Measurements from ENCODE around the gene PRR36. TPM values are rescaled to one million over a fixed set of nuclear protein-coding genes. Genes with fewer than 3 reads are reported as not detected.

The PRR36 gene
- total RNA-seq, 2 experiments from 2014 or later = 0.25 to 0.30 TPM

DNA sequence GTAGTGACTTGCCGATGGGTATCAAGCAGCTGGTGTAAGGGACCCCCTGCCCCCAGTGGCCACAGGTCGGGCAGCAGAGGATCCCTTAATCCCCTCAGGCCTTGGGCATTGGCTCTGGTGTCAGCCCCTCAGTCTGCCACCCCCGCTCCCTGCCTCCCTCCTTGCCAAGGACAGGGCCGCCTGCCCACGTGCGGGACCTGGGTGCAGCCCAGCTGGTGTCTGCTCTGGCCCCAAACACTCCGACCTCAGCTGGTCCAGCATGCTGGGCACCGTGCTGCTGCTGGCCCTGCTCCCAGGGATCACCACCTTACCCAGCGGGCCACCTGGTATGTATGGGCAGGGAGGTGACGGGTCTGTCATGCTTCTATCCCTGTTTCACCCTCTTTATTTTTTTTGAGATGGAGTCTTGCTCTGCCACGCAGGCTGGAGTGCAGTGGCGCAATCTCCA lies 40.4 kb upstream of the PRR36 start, which contains the start of gene TGFBR3L:
TSS of gene TGFBR3L (plus strand) at position 233 of the 448 bp plus-strand sequence.
- TF ChIP-seq, protein P1, sequence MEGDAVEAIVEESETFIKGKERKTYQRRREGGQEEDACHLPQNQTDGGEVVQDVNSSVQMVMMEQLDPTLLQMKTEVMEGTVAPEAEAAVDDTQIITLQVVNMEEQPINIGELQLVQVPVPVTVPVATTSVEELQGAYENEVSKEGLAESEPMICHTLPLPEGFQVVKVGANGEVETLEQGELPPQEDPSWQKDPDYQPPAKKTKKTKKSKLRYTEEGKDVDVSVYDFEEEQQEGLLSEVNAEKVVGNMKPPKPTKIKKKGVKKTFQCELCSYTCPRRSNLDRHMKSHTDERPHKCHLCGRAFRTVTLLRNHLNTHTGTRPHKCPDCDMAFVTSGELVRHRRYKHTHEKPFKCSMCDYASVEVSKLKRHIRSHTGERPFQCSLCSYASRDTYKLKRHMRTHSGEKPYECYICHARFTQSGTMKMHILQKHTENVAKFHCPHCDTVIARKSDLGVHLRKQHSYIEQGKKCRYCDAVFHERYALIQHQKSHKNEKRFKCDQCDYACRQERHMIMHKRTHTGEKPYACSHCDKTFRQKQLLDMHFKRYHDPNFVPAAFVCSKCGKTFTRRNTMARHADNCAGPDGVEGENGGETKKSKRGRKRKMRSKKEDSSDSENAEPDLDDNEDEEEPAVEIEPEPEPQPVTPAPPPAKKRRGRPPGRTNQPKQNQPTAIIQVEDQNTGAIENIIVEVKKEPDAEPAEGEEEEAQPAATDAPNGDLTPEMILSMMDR (IDR thresholded peaks at IDR 0.05) = no peak
- Histone ChIP-seq H3K27me3 (ENCODE audit: control insufficient read depth in 1 of 2, insufficient read depth in 2 of 2, low read length in 2 of 2) (peaks cover 33 to 35% of the 10 kb centered on the region in 2 experiments), H3K27ac (ENCODE audit: low read depth in 1 of 2, low read length in 2 of 2) (no peak within 1 kb of the TSS), H3K4me3 (ENCODE audit: low read length) (no peak within 1 kb of the TSS), H3K4me1 (ENCODE audit: insufficient read depth, low read length) (peaks cover 39% of the 10 kb centered on the region), H3K36me3 (ENCODE audit: insufficient read depth, low read length) (peaks cover 31% of the 10 kb centered on the region), H3K9me3 (ENCODE audit: control insufficient read depth in 1 of 2, insufficient read depth in 1 of 2, low read length in 2 of 2) (peaks cover 0 to 9% of the 10 kb centered on the region in 2 experiments)
- Mint-ChIP-seq H3K27me3 (peaks cover 33% of the 10 kb centered on the region), H3K9me3 (no peaks in the 10 kb centered on the region), H3K27ac (peak within 1 kb of the TSS; percentile 46), H3K4me1 (ENCODE audit: low read depth) (peaks cover 18% of the 10 kb centered on the region), H3K36me3 (ENCODE audit: low read depth) (peaks cover 28% of the 10 kb centered on the region), H3K4me3 (peak within 1 kb of the TSS; percentile 48)
- CTCF ChIA-PET = no interaction called here
- intact Hi-C loops (cut with DNase I, micrococcal nuclease) = no loop called here
- POLR2A ChIA-PET = interaction anchor here (1.5 to 7.7 kb wide), 2 partner anchors 11 to 29 kb away, joined by 4 to 116 read pairs; partner anchors contain the start of genes MAP2K7 and TIMM44
- ATAC-seq (ENCODE audit: poor library complexity) (no peak), DNase-seq (peak in 1 of 14 experiments; percentile 34)

- Mint-ChIP-seq H3K36me3 (ENCODE audit: low read depth) (peaks cover 28% of the 10 kb centered on the region), H3K4me3 (no peak overlapping the region), H3K27ac (no peak overlapping the region), H3K4me1 (ENCODE audit: low read depth) (peaks cover 16% of the 10 kb centered on the region), H3K27me3 (peaks cover 30% of the 10 kb centered on the region), H3K9me3 (no peaks in the 10 kb centered on the region)
- no peak overlapping the region for H3K27ac ChIP-seq (ENCODE audit: low read depth in 1 of 2, low read length in 2 of 2)
- CTCF ChIA-PET = no interaction called here
- H3K9me3 ChIP-seq (ENCODE audit: control insufficient read depth in 1 of 2, insufficient read depth in 1 of 2, low read length in 2 of 2) = peaks cover 0 to 9% of the 10 kb centered on the region in 2 experiments
- H3K4me3 ChIP-seq (ENCODE audit: low read length) = no peak overlapping the region
- H3K27me3 ChIP-seq (ENCODE audit: control insufficient read depth in 1 of 2, insufficient read depth in 2 of 2, low read length in 2 of 2) = peaks cover 28 to 35% of the 10 kb centered on the region in 2 experiments
- no peak for ATAC-seq (ENCODE audit: poor library complexity)
- POLR2A ChIA-PET = interaction anchor here (7.7 kb wide), 1 partner anchor 10 kb away, joined by 116 read pairs; the partner anchor contains the start of gene MAP2K7
- TF ChIP-seq, protein P1 (IDR thresholded peaks at IDR 0.05) = no peak
- intact Hi-C loops (cut with DNase I, micrococcal nuclease) = no loop called here
- peaks cover 35% of the 10 kb centered on the region for H3K36me3 ChIP-seq (ENCODE audit: insufficient read depth, low read length)
- peaks cover 36% of the 10 kb centered on the region for H3K4me1 ChIP-seq (ENCODE audit: insufficient read depth, low read length)
- DNase-seq = peak in 1 of 14 experiments; percentile 36
These were observed 39.9 kb upstream of the PRR36 start for GRCh38 chr19:7914099-7914498.

DNA sequence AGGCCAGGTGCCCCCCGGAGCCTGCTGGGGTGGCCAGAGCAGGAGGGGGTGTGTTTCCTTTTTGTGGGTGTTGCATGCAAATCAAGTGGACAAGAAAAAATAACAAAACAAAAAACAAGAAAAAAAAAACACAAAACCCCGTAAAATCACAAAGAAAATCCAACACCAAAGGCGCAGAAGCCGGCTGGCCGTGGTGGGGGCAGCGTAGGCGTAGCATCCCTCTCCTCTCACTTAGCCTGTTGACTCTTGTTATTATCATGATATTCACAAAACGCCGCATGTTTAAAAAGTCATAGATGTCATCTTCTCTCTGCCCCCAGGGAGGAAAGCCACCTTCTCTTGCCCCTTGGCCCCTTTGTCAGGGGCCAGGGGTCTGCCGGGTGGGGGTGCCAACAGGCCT lies 39.5 kb upstream of the PRR36 start:
- CTCF ChIA-PET = no interaction called here
- Mint-ChIP-seq H3K4me3 (no peak overlapping the region), H3K4me1 (ENCODE audit: low read depth) (peaks cover 16% of the 10 kb centered on the region), H3K36me3 (ENCODE audit: low read depth) (peaks cover 29% of the 10 kb centered on the region), H3K9me3 (no peaks in the 10 kb centered on the region), H3K27me3 (peaks cover 30% of the 10 kb centered on the region), H3K27ac (no peak overlapping the region)
- H3K27me3 ChIP-seq (ENCODE audit: control insufficient read depth in 1 of 2, insufficient read depth in 2 of 2, low read length in 2 of 2) = peaks cover 24 to 31% of the 10 kb centered on the region in 2 experiments
- intact Hi-C loops (cut with DNase I, micrococcal nuclease) = no loop called here
- TF ChIP-seq, protein P1 (IDR thresholded peaks at IDR 0.05) = no peak
- DNase-seq = no peak
- ATAC-seq (ENCODE audit: poor library complexity) = no peak
- peaks cover 34% of the 10 kb centered on the region for H3K4me1 ChIP-seq (ENCODE audit: insufficient read depth, low read length)
- H3K4me3 ChIP-seq (ENCODE audit: low read length) = no peak overlapping the region
- H3K36me3 ChIP-seq (ENCODE audit: insufficient read depth, low read length) = peaks cover 38% of the 10 kb centered on the region
- peaks cover 0 to 7% of the 10 kb centered on the region in 2 experiments for H3K9me3 ChIP-seq (ENCODE audit: control insufficient read depth in 1 of 2, insufficient read depth in 1 of 2, low read length in 2 of 2)
- POLR2A ChIA-PET = interaction anchor here (1.0 kb wide), 1 partner anchor 10 kb away, joined by 3 read pairs; the partner anchor contains the start of gene MAP2K7
- no peak overlapping the region for H3K27ac ChIP-seq (ENCODE audit: low read depth in 1 of 2, low read length in 2 of 2)

Data from CD4-positive, alpha-beta T cell (primary cell).